Endothelial cell of umbilical vein (primary cell): ENCODE measurements around the gene DHRS9. TPM values are rescaled to one million over a fixed set of nuclear protein-coding genes. Genes with fewer than 3 reads are reported as not detected.

ENCODE experiments used
- BruUV-seq: library from RNA; stranded (reverse); fragments of 400-500 nt; replicated peaks from 2 replicates; lab custom pipeline; 2021; lab: Mats Ljungman, UMichigan
- CTCF ChIA-PET: fragments of 300-600, 350-600 bp; sonication (Branson Sonifier 250); formaldehyde crosslinking; loops from one replicate; lab custom pipeline; 2021; ENCODE audit warnings: antibody characterized with exemption, inconsistent platforms; lab: Charles Lee
- POLR2A ChIA-PET: fragments of 300-600, 350-600 bp; sonication (Branson Sonifier 250); formaldehyde crosslinking; loops from one replicate; lab custom pipeline; 2021; ENCODE audit warnings: antibody characterized with exemption, inconsistent platforms; lab: Charles Lee
- DNase-seq: peaks from one replicate; pipeline ENCODE4 v3.0.0-alpha.2; 2011; ENCODE audit warnings: low read depth, low spot score
- FAIRE-seq: peaks from 2 replicates; lab custom pipeline; 2011; peaks lifted over from hg19 to GRCh38; lab: Jason Lieb, UNC
- H2AFZ ChIP-seq: 2 replicates; pipeline ENCODE4 v1.6.0; 2012; ENCODE audit warnings: low read depth, low read length, control low read depth, inconsistent platforms
- H3K27ac ChIP-seq: 2 replicates; pipeline ENCODE4 v1.5.1; 2011; ENCODE audit warnings: low read depth, mild to moderate bottlenecking, control low read depth, low read length, moderate library complexity; ENCODE audit not compliant: insufficient read depth
- H3K27me3 ChIP-seq, 2 experiments: 2 replicates each; pipeline versions ENCODE4 v1.6.0 to v1.6.1; 2011; ENCODE audit warnings: low read length in 2 of 2, mixed read lengths in 1 of 2; ENCODE audit not compliant: control insufficient read depth in 2 of 2, insufficient read depth in 2 of 2
- H3K36me3 ChIP-seq, 2 experiments: 2 replicates in 1 of 2; 3 replicates in 1 of 2; pipeline ENCODE4 v1.5.1; 2011; ENCODE audit warnings: low read length in 2 of 2, mild to moderate bottlenecking in 1 of 2, moderate library complexity in 1 of 2; ENCODE audit not compliant: control insufficient read depth in 2 of 2, insufficient read depth in 2 of 2; ENCODE audit errors: extremely low read depth in 1 of 2
- H3K4me1 ChIP-seq: 3 replicates; pipeline ENCODE4 v1.5.1; 2011; ENCODE audit warnings: mild to moderate bottlenecking, low read length; ENCODE audit not compliant: control insufficient read depth, insufficient read depth; ENCODE audit errors: extremely low read depth
- H3K4me2 ChIP-seq: 2 replicates; pipeline ENCODE4 v1.6.1; 2011; ENCODE audit warnings: low read length, control low read depth, mixed read lengths; ENCODE audit not compliant: insufficient read depth
- H3K4me3 ChIP-seq, 3 experiments: fragments of 200-600 bp in 1 of 3; sonication (generic), shearing (Covaris generic) in 1 of 3; replicated peaks in 1 of 3; 2 replicates each; pipeline ENCODE4 v1.5.1; 2011 to 2016; ENCODE audit warnings: control low read depth in 3 of 3, low read length in 3 of 3, mild to moderate bottlenecking in 2 of 3, inconsistent platforms in 1 of 3, low read depth in 1 of 3, moderate library complexity in 1 of 3; ENCODE audit not compliant: insufficient read depth in 1 of 3
- H3K79me2 ChIP-seq: 2 replicates; pipeline ENCODE4 v1.6.0; 2012; ENCODE audit warnings: low read length, inconsistent platforms; ENCODE audit not compliant: control insufficient read depth, insufficient read depth
- H3K9ac ChIP-seq: replicated peaks from 2 replicates; pipeline ENCODE3; 2011; ENCODE audit warnings: low read length, control low read depth; ENCODE audit not compliant: insufficient read depth; ENCODE audit errors: extremely low read depth
- H3K9me1 ChIP-seq: replicated peaks from 3 replicates; pipeline ENCODE4 v1.6.0; 2011; ENCODE audit warnings: mild to moderate bottlenecking, low read length; ENCODE audit not compliant: control insufficient read depth, insufficient read depth; ENCODE audit errors: extremely low read depth
- H3K9me3 ChIP-seq: replicated peaks from 2 replicates; pipeline ENCODE4 v1.5.1; 2012; ENCODE audit warnings: low read length, inconsistent platforms; ENCODE audit not compliant: control insufficient read depth, insufficient read depth
- H4K20me1 ChIP-seq: replicated peaks from 2 replicates; pipeline ENCODE3; 2011; ENCODE audit warnings: mild to moderate bottlenecking, low read length; ENCODE audit not compliant: control insufficient read depth, insufficient read depth; ENCODE audit errors: extremely low read depth
- EZH2 ChIP-seq: IDR thresholded peaks from 2 replicates; pipeline ENCODE4 v1.6.1; 2012; ENCODE audit warnings: borderline replicate concordance, low read depth, mild to moderate bottlenecking, moderate library complexity, low read length, inconsistent platforms; ENCODE audit not compliant: severe bottlenecking
- GATA2 ChIP-seq: IDR thresholded peaks from 2 replicates; pipeline ENCODE4 v1.7.0; 2011; ENCODE audit warnings: low read depth, mild to moderate bottlenecking, moderate library complexity, mixed read lengths, low read length; ENCODE audit not compliant: insufficient read length, insufficient read depth
- MYC ChIP-seq: IDR thresholded peaks from one replicate; pipeline ENCODE4 v1.6.1; 2011; ENCODE audit warnings: mild to moderate bottlenecking, low read depth, low read length
- POLR2A ChIP-seq: IDR thresholded peaks from 2 replicates; pipeline ENCODE4 v1.6.1; 2012; ENCODE audit warnings: low read depth, mild to moderate bottlenecking, control low read depth, low read length
- POLR2AphosphoS5 ChIP-seq: IDR thresholded peaks from 2 replicates; pipeline ENCODE4 v1.6.1; 2012; ENCODE audit warnings: low read depth, mild to moderate bottlenecking, control low read depth, low read length, moderate library complexity; ENCODE audit not compliant: insufficient read depth
- dilution Hi-C: fragments of 300-500 bp; cut with MboI; formaldehyde crosslinking; loops from one replicate; pipeline ENCODE4 v1.15.0; 2019; ENCODE audit warnings: low sequenced_read_pairs; ENCODE audit not compliant: extremely low pct_ligation_motif_present
- intact Hi-C: fragments of 100-400 bp; cut with micrococcal nuclease; formaldehyde crosslinking; loops from one replicate; pipeline ENCODE4 v1.10.0; 2022
- polyA plus RNA-seq, 4 experiments: library from polyadenylated mRNA; depleted of rRNA in 3 of 4; stranded (reverse) in 3 of 4; unstranded in 1 of 4; fragments of >200 nt; gene quantifications; 2 replicates each; pipeline versions ENCODE4 v1.2.1 to v1.2.3, GENCODE V29; 2011 to 2012; ENCODE audit warnings: missing spikeins in 1 of 4
- total RNA-seq: library from RNA; stranded (reverse); gene quantifications from 2 replicates; pipeline ENCODE4 v1.2.3, GENCODE V29; 2021
- TF ChIP-seq, protein P1 (sequence below): IDR thresholded peaks from 2 replicates; pipeline ENCODE4 v1.6.1; 2011; ENCODE audit not compliant: insufficient read depth, insufficient read length
- TF ChIP-seq, protein P2 (sequence below), 2 donors: IDR thresholded peaks; 1 replicate in 1 of 2; 2 replicates in 1 of 2; pipeline ENCODE4 v1.5.1; 2011; ENCODE audit warnings: low read length in 2 of 2, mild to moderate bottlenecking in 2 of 2, moderate library complexity in 2 of 2, control low read depth in 1 of 2, inconsistent platforms in 1 of 2, low read depth in 1 of 2; ENCODE audit not compliant: insufficient read depth in 1 of 2; ENCODE audit errors: extremely low read depth in 1 of 2

Gene DHRS9
- total and polyA plus RNA-seq, 2 donors (not counting 3 experiments of a cell fraction or from before 2014, with no cell fraction given) = 0.40 TPM; not detected in 1

GRCh38 chr2:169049142-169049541 lies 20.2 kb upstream of the DHRS9 start:
- H4K20me1 ChIP-seq = no peaks in the 10 kb centered on the region
- TF ChIP-seq GATA2 (no peak), POLR2AphosphoS5 (no peak), MYC (no peak), EZH2 (no peak), POLR2A (no peak)
- TF ChIP-seq, protein P1, sequence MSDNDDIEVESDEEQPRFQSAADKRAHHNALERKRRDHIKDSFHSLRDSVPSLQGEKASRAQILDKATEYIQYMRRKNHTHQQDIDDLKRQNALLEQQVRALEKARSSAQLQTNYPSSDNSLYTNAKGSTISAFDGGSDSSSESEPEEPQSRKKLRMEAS = no peak
- TF ChIP-seq, protein P2, sequence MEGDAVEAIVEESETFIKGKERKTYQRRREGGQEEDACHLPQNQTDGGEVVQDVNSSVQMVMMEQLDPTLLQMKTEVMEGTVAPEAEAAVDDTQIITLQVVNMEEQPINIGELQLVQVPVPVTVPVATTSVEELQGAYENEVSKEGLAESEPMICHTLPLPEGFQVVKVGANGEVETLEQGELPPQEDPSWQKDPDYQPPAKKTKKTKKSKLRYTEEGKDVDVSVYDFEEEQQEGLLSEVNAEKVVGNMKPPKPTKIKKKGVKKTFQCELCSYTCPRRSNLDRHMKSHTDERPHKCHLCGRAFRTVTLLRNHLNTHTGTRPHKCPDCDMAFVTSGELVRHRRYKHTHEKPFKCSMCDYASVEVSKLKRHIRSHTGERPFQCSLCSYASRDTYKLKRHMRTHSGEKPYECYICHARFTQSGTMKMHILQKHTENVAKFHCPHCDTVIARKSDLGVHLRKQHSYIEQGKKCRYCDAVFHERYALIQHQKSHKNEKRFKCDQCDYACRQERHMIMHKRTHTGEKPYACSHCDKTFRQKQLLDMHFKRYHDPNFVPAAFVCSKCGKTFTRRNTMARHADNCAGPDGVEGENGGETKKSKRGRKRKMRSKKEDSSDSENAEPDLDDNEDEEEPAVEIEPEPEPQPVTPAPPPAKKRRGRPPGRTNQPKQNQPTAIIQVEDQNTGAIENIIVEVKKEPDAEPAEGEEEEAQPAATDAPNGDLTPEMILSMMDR (IDR thresholded peaks at IDR 0.05; ENCODE audit: extremely low read depth in 1 of 2, insufficient read depth in 1 of 2, low read depth in 1 of 2, low read length in 2 of 2) = no peak
- intact Hi-C loops (no loop called here), dilution Hi-C loops (no loop called here)
- FAIRE-seq = no peak
- H3K9me1 ChIP-seq = no peaks in the 10 kb centered on the region
- no peak overlapping the region for H3K9ac ChIP-seq
- no peaks in the 10 kb centered on the region for H3K9me3 ChIP-seq
- H3K27me3 ChIP-seq = no peaks in the 10 kb centered on the region
- no peak for DNase-seq
- no peak overlapping the region for H3K4me3 ChIP-seq
- no peak overlapping the region for H3K4me2 ChIP-seq
- H3K4me1 ChIP-seq = peaks cover 5% of the 10 kb centered on the region
- no TSS peak for BruUV-seq
- no peak overlapping the region for H2AFZ ChIP-seq
- H3K79me2 ChIP-seq = no peaks in the 10 kb centered on the region
- H3K36me3 ChIP-seq = no peaks in the 10 kb centered on the region
- CTCF ChIA-PET = no interaction called here
- POLR2A ChIA-PET = no interaction called here
- H3K27ac ChIP-seq = no peak overlapping the region
